Activated CD8-positive, alpha-beta T cell treated with anti-CD3 and anti-CD28 coated beads for 36 hours (primary cell): ENCODE data around the gene CACNB2. TPM values are rescaled to one million over a fixed set of nuclear protein-coding genes. Genes with fewer than 3 reads are reported as not detected.

Source experiments
- ATAC-seq: fragments of 200-7000 bp; cut with Tn5 transposase; one replicate; pipeline ENCODE4 v1.10.0; 2021; ENCODE audit warnings: mild to moderate bottlenecking, moderate library complexity
- CTCF ChIA-PET: fragments of 350-600 bp; sonication (Branson Sonifier 250); formaldehyde crosslinking; loops from one replicate; lab custom pipeline; 2021; ENCODE audit warnings: antibody characterized with exemption; lab: Charles Lee
- POLR2A ChIA-PET: fragments of 350-600 bp; sonication (Branson Sonifier 250); formaldehyde crosslinking; loops from one replicate; lab custom pipeline; 2021; ENCODE audit warnings: antibody characterized with exemption; lab: Charles Lee
- DNase-seq: peaks from one replicate; pipeline ENCODE4 v3.0.0-alpha.2; 2020
- H3K27ac Mint-ChIP-seq: one replicate; pipeline ENCODE4 v1.8.0; 2021; ENCODE audit warnings: mild to moderate bottlenecking, mixed read lengths
- H3K27me3 Mint-ChIP-seq: one replicate; pipeline ENCODE4 v1.8.0; 2021; ENCODE audit warnings: mixed read lengths
- H3K36me3 Mint-ChIP-seq: one replicate; pipeline ENCODE4 v1.8.0; 2021; ENCODE audit warnings: low read depth, mixed read lengths
- H3K4me1 Mint-ChIP-seq: one replicate; pipeline ENCODE4 v1.8.0; 2021; ENCODE audit warnings: low read depth, mixed read lengths
- H3K4me3 Mint-ChIP-seq: one replicate; pipeline ENCODE4 v1.8.0; 2021; ENCODE audit warnings: mild to moderate bottlenecking, moderate library complexity, mixed read lengths
- H3K9me3 Mint-ChIP-seq: one replicate; pipeline ENCODE4 v1.8.0; 2021; ENCODE audit warnings: mixed read lengths
- intact Hi-C: fragments of 100-400 bp; cut with micrococcal nuclease; formaldehyde crosslinking; loops from one replicate; pipeline ENCODE4 v1.10.0; 2022
- total RNA-seq, 2 experiments: library from RNA; stranded (reverse); gene quantifications; one replicate each; pipeline ENCODE4 v1.2.3, GENCODE V29; 2021
- TF ChIP-seq, protein P1 (sequence below): fragments of 200-600 bp; IDR thresholded peaks from one replicate; pipeline ENCODE4 v1.8.0; 2022; ENCODE audit warnings: antibody characterized with exemption, mild to moderate bottlenecking

The CACNB2 gene
- total RNA-seq, 2 experiments from 2014 or later: not detected

DNA sequence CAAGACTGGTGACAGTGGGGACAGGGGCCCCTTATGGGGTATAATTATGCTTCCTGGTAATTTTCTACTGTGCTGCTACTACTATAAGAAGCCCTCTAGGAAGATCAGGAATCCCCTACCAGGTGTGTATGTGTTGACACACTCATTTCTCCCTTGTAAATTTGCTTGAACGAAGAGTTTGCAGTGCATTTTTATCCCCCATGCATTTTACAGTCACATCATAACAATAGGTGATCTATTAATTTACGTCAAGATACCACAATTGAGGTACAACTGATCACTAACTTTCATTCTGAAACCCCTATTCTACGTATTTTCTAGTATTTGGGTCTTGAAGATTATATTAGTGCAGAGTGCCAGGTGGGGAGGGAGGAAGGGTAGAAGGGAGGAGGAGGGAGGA lies 258.9 kb downstream of the CACNB2 start:
- Mint-ChIP-seq H3K36me3 (no peaks in the 10 kb centered on the region), H3K9me3 (no peaks in the 10 kb centered on the region), H3K4me3 (no peak overlapping the region), H3K4me1 (peaks cover 8% of the 10 kb centered on the region), H3K27me3 (peaks cover 18% of the 10 kb centered on the region), H3K27ac (no peak overlapping the region)
- ChIA-PET POLR2A (no interaction called here), CTCF (no interaction called here)
- no peak for DNase-seq
- TF ChIP-seq, protein P1, sequence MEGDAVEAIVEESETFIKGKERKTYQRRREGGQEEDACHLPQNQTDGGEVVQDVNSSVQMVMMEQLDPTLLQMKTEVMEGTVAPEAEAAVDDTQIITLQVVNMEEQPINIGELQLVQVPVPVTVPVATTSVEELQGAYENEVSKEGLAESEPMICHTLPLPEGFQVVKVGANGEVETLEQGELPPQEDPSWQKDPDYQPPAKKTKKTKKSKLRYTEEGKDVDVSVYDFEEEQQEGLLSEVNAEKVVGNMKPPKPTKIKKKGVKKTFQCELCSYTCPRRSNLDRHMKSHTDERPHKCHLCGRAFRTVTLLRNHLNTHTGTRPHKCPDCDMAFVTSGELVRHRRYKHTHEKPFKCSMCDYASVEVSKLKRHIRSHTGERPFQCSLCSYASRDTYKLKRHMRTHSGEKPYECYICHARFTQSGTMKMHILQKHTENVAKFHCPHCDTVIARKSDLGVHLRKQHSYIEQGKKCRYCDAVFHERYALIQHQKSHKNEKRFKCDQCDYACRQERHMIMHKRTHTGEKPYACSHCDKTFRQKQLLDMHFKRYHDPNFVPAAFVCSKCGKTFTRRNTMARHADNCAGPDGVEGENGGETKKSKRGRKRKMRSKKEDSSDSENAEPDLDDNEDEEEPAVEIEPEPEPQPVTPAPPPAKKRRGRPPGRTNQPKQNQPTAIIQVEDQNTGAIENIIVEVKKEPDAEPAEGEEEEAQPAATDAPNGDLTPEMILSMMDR: no peak
- intact Hi-C loops: no loop called here
- ATAC-seq: no peak

DNA sequence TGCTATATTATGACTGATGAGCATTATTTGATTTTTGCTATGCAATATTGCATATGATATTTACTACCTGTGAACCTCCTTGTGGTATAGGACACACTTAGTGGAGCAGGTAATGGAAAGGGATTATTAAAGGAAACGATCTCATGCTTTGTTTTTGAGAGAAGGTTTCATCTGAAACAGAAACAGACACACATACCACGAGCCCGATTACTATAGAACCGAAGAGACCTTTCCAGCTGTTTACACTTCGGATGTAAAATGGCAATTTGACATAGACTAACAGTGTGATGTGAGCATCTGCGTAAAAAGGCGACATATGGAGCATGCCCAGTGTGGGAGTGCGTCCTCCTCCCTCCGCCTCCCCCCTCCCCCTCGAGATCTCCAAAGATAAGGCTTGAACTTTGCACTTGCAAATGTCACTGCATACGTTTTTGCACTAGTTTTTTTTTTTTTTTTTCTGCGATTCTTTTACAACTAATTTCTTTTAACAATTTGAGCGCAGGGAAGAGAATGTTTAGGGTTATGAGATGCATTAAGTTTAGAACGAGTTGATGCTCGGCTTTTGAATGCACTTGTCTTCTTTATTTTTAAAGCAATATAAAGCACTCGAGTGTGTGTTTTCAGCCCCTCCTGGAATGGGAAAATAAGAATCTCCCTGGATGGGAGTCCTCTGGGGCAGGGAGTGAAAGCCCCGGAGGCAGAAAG lies 260.1 kb downstream of the CACNB2 start:
- intact Hi-C loops: no loop called here
- CTCF ChIA-PET: no interaction called here
- no peak overlapping the region for H3K27ac Mint-ChIP-seq

DNA sequence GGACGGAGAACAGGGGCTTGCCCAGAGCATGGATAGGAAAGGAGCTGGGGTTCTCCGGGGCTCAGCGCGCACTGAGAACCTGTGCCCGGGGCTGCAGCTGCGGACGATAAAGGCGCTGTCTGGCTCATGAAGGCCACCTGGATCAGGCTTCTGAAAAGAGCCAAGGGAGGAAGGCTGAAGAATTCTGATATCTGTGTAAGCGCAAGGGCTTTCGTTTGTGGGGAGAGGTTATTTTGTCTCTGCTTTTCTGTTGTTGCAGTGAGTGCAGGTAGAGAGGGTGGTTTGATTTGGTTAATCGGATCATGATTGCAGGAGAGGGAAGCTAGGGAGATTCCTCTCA lies 260.7 kb downstream of the CACNB2 start:
- peaks cover 18% of the 10 kb centered on the region for H3K27me3 Mint-ChIP-seq
- no peak for ATAC-seq
- CTCF ChIA-PET: no interaction called here

More for the DNA sequence above, 260.1 kb downstream of the CACNB2 start:
- POLR2A ChIA-PET: no interaction called here
- peaks cover 18% of the 10 kb centered on the region for H3K27me3 Mint-ChIP-seq
- TF ChIP-seq, protein P1: no peak
- peaks cover 8% of the 10 kb centered on the region for H3K4me1 Mint-ChIP-seq
- H3K9me3 Mint-ChIP-seq: no peaks in the 10 kb centered on the region
- DNase-seq: peak; percentile 26
- no peaks in the 10 kb centered on the region for H3K36me3 Mint-ChIP-seq
- H3K4me3 Mint-ChIP-seq: no peak overlapping the region
- ATAC-seq: no peak

DNA sequence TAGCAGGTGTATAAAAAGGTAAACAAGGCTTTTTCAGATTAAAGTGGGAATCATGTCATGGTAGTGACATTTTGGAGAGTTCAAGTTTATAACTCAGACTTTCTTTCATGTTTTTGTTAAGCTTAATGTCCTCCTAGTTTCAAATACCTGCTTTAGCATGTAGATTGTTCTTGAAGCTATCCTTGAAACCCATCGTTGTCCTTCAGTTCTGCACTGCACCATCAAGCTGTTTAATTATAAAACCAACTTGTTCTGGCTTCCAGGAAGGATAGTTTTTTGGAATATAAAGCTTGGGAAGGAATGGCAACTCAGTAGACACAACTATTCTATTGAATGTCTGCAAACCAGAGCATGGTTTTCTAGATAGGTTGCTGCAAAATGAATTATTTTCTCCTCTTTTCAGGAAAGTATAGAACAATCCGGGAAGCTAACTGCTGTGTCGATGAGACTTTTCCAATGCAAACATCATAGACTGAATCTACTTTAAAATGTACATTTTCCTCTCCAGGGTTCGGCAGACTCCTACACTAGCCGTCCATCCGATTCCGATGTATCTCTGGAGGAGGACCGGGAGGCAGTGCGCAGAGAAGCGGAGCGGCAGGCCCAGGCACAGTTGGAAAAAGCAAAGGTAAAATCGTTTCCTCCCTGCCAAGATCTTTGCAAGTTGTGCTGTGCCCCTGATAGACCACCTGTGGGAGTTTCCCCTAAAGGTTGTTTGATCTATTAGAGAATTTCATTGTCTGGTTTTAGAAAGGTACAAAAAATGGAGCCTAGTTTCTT lies 261.4 kb downstream of the CACNB2 start:
- no peak overlapping the region for H3K27ac Mint-ChIP-seq
- CTCF ChIA-PET: no interaction called here
- H3K27me3 Mint-ChIP-seq: peaks cover 18% of the 10 kb centered on the region
- TF ChIP-seq, protein P1: no peak
- no peak overlapping the region for H3K4me3 Mint-ChIP-seq
- intact Hi-C loops: no loop called here
- peaks cover 8% of the 10 kb centered on the region for H3K4me1 Mint-ChIP-seq
- no peaks in the 10 kb centered on the region for H3K9me3 Mint-ChIP-seq
- H3K36me3 Mint-ChIP-seq: no peaks in the 10 kb centered on the region
- POLR2A ChIA-PET: no interaction called here
- ATAC-seq (no peak), DNase-seq (no peak)

More for the DNA sequence above, 260.7 kb downstream of the CACNB2 start:
- TF ChIP-seq, protein P1: no peak
- Mint-ChIP-seq H3K36me3 (no peaks in the 10 kb centered on the region), H3K4me1 (peaks cover 8% of the 10 kb centered on the region), H3K27ac (no peak overlapping the region), H3K4me3 (no peak overlapping the region), H3K9me3 (no peaks in the 10 kb centered on the region)
- no peak for DNase-seq
- intact Hi-C loops: no loop called here
- POLR2A ChIA-PET: no interaction called here

DNA sequence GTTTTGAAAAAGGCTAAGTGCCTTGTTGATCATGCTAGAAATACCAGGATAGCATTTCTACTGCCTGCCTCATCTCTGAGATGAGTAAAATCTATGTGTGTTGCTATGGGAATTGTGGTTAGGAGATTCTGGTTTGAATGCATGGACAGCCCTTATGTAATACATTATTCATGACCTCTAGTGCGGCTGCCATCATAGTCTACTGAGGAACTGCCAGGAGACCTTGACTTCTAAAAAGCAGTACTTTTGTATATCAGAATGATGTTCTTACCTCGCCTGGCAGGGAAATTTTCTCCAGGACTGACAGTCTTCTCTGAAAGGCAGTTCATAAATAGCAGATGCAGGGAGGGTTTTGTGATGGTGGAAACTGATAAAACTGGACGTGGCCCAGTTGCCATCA lies 262.6 kb downstream of the CACNB2 start:
- TF ChIP-seq, protein P1: no peak
- ChIA-PET POLR2A (no interaction called here), CTCF (no interaction called here)
- intact Hi-C loops: no loop called here
- Mint-ChIP-seq H3K4me3 (no peak overlapping the region), H3K27me3 (peaks cover 18% of the 10 kb centered on the region), H3K27ac (no peak overlapping the region), H3K9me3 (no peaks in the 10 kb centered on the region), H3K4me1 (peaks cover 8% of the 10 kb centered on the region), H3K36me3 (no peaks in the 10 kb centered on the region)
- ATAC-seq: no peak
- no peak for DNase-seq
